Activated T-cell treated with anti-CD3 and anti-CD28 coated beads, Interleukin-2, amount 50 U/mL, for 72 hours (primary cell): Measurements from ENCODE around the gene IFT22. TPM values are rescaled to one million over a fixed set of nuclear protein-coding genes. Genes with fewer than 3 reads are reported as not detected.
"Not testable (repeated sequence)": the region's sequence is repeated elsewhere in the genome, so short reads cannot be mapped to it uniquely, and the experiment has no call there.

Experiments
- ATAC-seq, 2 donors: fragments of 150-1000 bp; cut with Tn5 transposase; replicated peaks in 1 of 2; 2 replicates each; pipeline ENCODE4 v1.10.0; 2021; ENCODE audit warnings: moderate library complexity in 2 of 2, mild to moderate bottlenecking in 1 of 2
- DNase-seq, 2 donors: peaks; one replicate each; pipeline ENCODE4 v3.0.0; 2021 to 2022; ENCODE audit warnings: mixed read lengths in 1 of 2
- H3K27ac Mint-ChIP-seq: one replicate; pipeline ENCODE4 v1.8.0; 2022; ENCODE audit warnings: mild to moderate bottlenecking, moderate library complexity, mixed read lengths
- H3K27me3 Mint-ChIP-seq: one replicate; pipeline ENCODE4 v1.8.0; 2022; ENCODE audit warnings: low read depth, mixed read lengths
- H3K36me3 Mint-ChIP-seq, 2 donors: one replicate each; pipeline ENCODE4 v1.8.0; 2022; ENCODE audit warnings: mixed read lengths in 2 of 2, mild to moderate bottlenecking in 1 of 2; ENCODE audit not compliant: insufficient read depth in 2 of 2
- H3K4me1 Mint-ChIP-seq: one replicate; pipeline ENCODE4 v1.8.0; 2022; ENCODE audit warnings: low read depth, mixed read lengths
- H3K4me3 Mint-ChIP-seq, 2 donors: one replicate each; pipeline ENCODE4 v1.8.0; 2022; ENCODE audit warnings: mild to moderate bottlenecking in 2 of 2, mixed read lengths in 2 of 2, moderate library complexity in 2 of 2
- H3K9me3 Mint-ChIP-seq, 2 donors: one replicate each; pipeline ENCODE4 v1.8.0; 2022; ENCODE audit warnings: mixed read lengths in 2 of 2
- total RNA-seq, 2 donors: library from RNA; stranded (reverse); gene quantifications; one replicate each; pipeline ENCODE4 v1.2.3, GENCODE V29; 2022

The IFT22 gene
- 1 to 10 TPM; 4.7 to 5.1 TPM for total RNA-seq

GRCh38 chr7:101321491-101322401 is at the start of gene IFT22:
TSS of gene IFT22 (minus strand) at chr7:101321812. CDS start at chr7:101321709, 103 bp downstream.
- DNase-seq: peak; percentile 91 to 92
- peak within 1 kb of the TSS; percentile 85 for H3K27ac Mint-ChIP-seq
- no peaks in the 10 kb centered on the region for H3K9me3 Mint-ChIP-seq
- peaks cover 15% of the 10 kb centered on the region for H3K4me1 Mint-ChIP-seq
- no peaks in the 10 kb centered on the region for H3K27me3 Mint-ChIP-seq
- ATAC-seq: peak; percentile 98 to 99
- H3K4me3 Mint-ChIP-seq: peak within 1 kb of the TSS; percentile 89 to 91
- H3K36me3 Mint-ChIP-seq: no peaks in the 10 kb centered on the region

GRCh38 chr7:101370836-101371235 is 49.2 kb upstream of the IFT22 start:
- Mint-ChIP-seq H3K27ac (no peak overlapping the region), H3K4me3 (no peak overlapping the region), H3K9me3 (no peaks in the 10 kb centered on the region), H3K27me3 (peaks cover 26% of the 10 kb centered on the region), H3K36me3 (no peaks in the 10 kb centered on the region), H3K4me1 (peaks cover 15% of the 10 kb centered on the region)
- no peak for ATAC-seq
- no peak for DNase-seq

GRCh38 chr7:101368422-101369165 is 47.0 kb upstream of the IFT22 start:
- DNase-seq (no peak), ATAC-seq (no peak)
- Mint-ChIP-seq H3K4me3 (no peak overlapping the region), H3K9me3 (no peaks in the 10 kb centered on the region), H3K27ac (no peak overlapping the region), H3K27me3 (peaks cover 30% of the 10 kb centered on the region), H3K4me1 (peaks cover 33% of the 10 kb centered on the region), H3K36me3 (no peaks in the 10 kb centered on the region)

- Mint-ChIP-seq H3K27ac (no peak overlapping the region), H3K9me3 (no peaks in the 10 kb centered on the region), H3K27me3 (peaks cover 30% of the 10 kb centered on the region), H3K4me3 (no peak overlapping the region), H3K4me1 (peaks cover 33% of the 10 kb centered on the region), H3K36me3 (no peaks in the 10 kb centered on the region)
- no peak for ATAC-seq
- DNase-seq: no peak
These were observed 46.1 kb upstream of the IFT22 start for GRCh38 chr7:101367676-101368075.

- H3K9me3 Mint-ChIP-seq: no peaks in the 10 kb centered on the region
- no peak overlapping the region for H3K4me3 Mint-ChIP-seq
- H3K4me1 Mint-ChIP-seq: peaks cover 31% of the 10 kb centered on the region
- ATAC-seq (no peak), DNase-seq (no peak)
- H3K36me3 Mint-ChIP-seq: no peaks in the 10 kb centered on the region
- peaks cover 38% of the 10 kb centered on the region for H3K27me3 Mint-ChIP-seq
- H3K27ac Mint-ChIP-seq: no peak overlapping the region
These were observed 44.3 kb upstream of the IFT22 start for GRCh38 chr7:101365956-101366355.

- H3K27me3 Mint-ChIP-seq: peaks cover 30% of the 10 kb centered on the region
- no peaks in the 10 kb centered on the region for H3K9me3 Mint-ChIP-seq
- H3K27ac Mint-ChIP-seq: no peak overlapping the region
- peak; percentile 74 to 83 for DNase-seq
- H3K4me1 Mint-ChIP-seq: peaks cover 25% of the 10 kb centered on the region
- peak; percentile 95 for ATAC-seq
- H3K36me3 Mint-ChIP-seq: no peaks in the 10 kb centered on the region
- H3K4me3 Mint-ChIP-seq: peak overlapping the region; percentile 61 to 67
These were observed 42.2 kb upstream of the IFT22 start for GRCh38 chr7:101363734-101364374.

GRCh38 chr7:101363196-101363733 is 41.7 kb upstream of the IFT22 start:
- Mint-ChIP-seq H3K27me3 (peaks cover 25% of the 10 kb centered on the region), H3K9me3 (no peaks in the 10 kb centered on the region), H3K36me3 (no peaks in the 10 kb centered on the region), H3K4me1 (peaks cover 23% of the 10 kb centered on the region), H3K4me3 (peak overlapping the region in 1 of 2 donors; percentile 61), H3K27ac (no peak overlapping the region)
- DNase-seq (no peak), ATAC-seq (no peak)

- DNase-seq (peak; percentile 27 to 33), ATAC-seq (peak; percentile 35 to 41)
- H3K4me1 Mint-ChIP-seq: peaks cover 18% of the 10 kb centered on the region
- H3K36me3 Mint-ChIP-seq: no peaks in the 10 kb centered on the region
- H3K4me3 Mint-ChIP-seq: peak within 1 kb of the TSS; percentile 44 to 61
- H3K9me3 Mint-ChIP-seq: no peaks in the 10 kb centered on the region
- H3K27me3 Mint-ChIP-seq: peaks cover 21% of the 10 kb centered on the region
- no peak within 1 kb of the TSS for H3K27ac Mint-ChIP-seq
These were observed 41.0 kb upstream of the IFT22 start, which contains the start of gene COL26A1 for GRCh38 chr7:101362334-101363195. TSS of gene COL26A1 (plus strand) at chr7:101362875. CDS start at chr7:101363033, 158 bp downstream.

- no peak overlapping the region for H3K27ac Mint-ChIP-seq
- H3K27me3 Mint-ChIP-seq: peaks cover 12% of the 10 kb centered on the region
- ATAC-seq (no peak), DNase-seq (no peak)
- H3K4me3 Mint-ChIP-seq: no peak overlapping the region
- no peaks in the 10 kb centered on the region for H3K36me3 Mint-ChIP-seq
- H3K9me3 Mint-ChIP-seq: no peaks in the 10 kb centered on the region
- peaks cover 7% of the 10 kb centered on the region for H3K4me1 Mint-ChIP-seq
These were observed 35.8 kb upstream of the IFT22 start for GRCh38 chr7:101357433-101357832.

- Mint-ChIP-seq H3K36me3 (no peaks in the 10 kb centered on the region), H3K27ac (no peak overlapping the region), H3K27me3 (peaks cover 15% of the 10 kb centered on the region), H3K9me3 (no peaks in the 10 kb centered on the region), H3K4me1 (peaks cover 18% of the 10 kb centered on the region), H3K4me3 (no peak overlapping the region)
- ATAC-seq (no peak), DNase-seq (no peak)
These were observed 31.3 kb upstream of the IFT22 start for GRCh38 chr7:101352920-101353308.

GRCh38 chr7:101349300-101349699 is 27.7 kb upstream of the IFT22 start:
- not testable (repeated sequence) for H3K9me3 Mint-ChIP-seq, H3K4me3 Mint-ChIP-seq

GRCh38 chr7:101348456-101349067 is 26.9 kb upstream of the IFT22 start:
- not testable (repeated sequence) for H3K4me3 Mint-ChIP-seq, H3K9me3 Mint-ChIP-seq, ATAC-seq, H3K36me3 Mint-ChIP-seq, H3K27ac Mint-ChIP-seq, DNase-seq
- H3K4me1 Mint-ChIP-seq: peaks cover 18% of the 10 kb centered on the region
- peaks cover 11% of the 10 kb centered on the region for H3K27me3 Mint-ChIP-seq

More at GRCh38 chr7:101349300-101349699, 27.7 kb upstream of the IFT22 start:
- not testable (repeated sequence) for H3K36me3 Mint-ChIP-seq, H3K27ac Mint-ChIP-seq, ATAC-seq, DNase-seq
- H3K4me1 Mint-ChIP-seq: peaks cover 18% of the 10 kb centered on the region
- peaks cover 11% of the 10 kb centered on the region for H3K27me3 Mint-ChIP-seq
